ENCODE measurements around the gene GOLT1A. TPM values are rescaled to one million over a fixed set of nuclear protein-coding genes. Genes with fewer than 3 reads are reported as not detected.

GOLT1A gene
- total RNA-seq, 4 donors from 2014 or later: 1.1 TPM; not detected in 3

DNA sequence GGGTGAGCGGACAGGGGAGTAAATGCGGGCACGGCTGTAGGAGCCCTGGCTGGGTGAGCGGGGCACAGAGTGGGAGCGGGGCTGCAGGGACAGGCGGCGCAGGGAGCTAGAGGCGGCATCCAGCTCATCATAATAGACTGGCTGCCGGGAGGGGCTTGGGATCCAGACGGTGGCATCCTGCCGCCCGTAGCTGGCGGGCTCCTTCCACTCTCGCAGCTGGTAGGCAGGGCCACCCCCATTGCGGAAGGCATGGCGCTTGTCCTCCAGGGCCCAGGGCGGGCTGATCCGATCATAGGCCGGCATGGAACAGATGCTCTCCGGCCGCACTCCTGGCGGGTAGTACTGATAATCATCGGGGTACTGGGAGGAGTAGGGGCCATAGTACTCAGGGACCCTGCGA, 43.7 kb upstream of the GOLT1A start:
- WGBS, 2 donors (ENCODE audit: low coverage in 1 of 2): 93% methylated on average over 11 of the region's 24 CpGs; no CpG with 5 or more reads in 1 of the 2 donors
- TF ChIP-seq EP300 (IDR thresholded peaks at IDR 0.05) (no peak), POLR2AphosphoS5 (IDR thresholded peaks at IDR 0.05) (no peak), POLR2A (IDR thresholded peaks at IDR 0.05) (no peak)
- TF ChIP-seq, protein P1, sequence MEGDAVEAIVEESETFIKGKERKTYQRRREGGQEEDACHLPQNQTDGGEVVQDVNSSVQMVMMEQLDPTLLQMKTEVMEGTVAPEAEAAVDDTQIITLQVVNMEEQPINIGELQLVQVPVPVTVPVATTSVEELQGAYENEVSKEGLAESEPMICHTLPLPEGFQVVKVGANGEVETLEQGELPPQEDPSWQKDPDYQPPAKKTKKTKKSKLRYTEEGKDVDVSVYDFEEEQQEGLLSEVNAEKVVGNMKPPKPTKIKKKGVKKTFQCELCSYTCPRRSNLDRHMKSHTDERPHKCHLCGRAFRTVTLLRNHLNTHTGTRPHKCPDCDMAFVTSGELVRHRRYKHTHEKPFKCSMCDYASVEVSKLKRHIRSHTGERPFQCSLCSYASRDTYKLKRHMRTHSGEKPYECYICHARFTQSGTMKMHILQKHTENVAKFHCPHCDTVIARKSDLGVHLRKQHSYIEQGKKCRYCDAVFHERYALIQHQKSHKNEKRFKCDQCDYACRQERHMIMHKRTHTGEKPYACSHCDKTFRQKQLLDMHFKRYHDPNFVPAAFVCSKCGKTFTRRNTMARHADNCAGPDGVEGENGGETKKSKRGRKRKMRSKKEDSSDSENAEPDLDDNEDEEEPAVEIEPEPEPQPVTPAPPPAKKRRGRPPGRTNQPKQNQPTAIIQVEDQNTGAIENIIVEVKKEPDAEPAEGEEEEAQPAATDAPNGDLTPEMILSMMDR (IDR thresholded peaks at IDR 0.05): no peak
- Histone ChIP-seq H3K27me3 (peaks cover 4% of the 10 kb centered on the region), H3K4me1 (peaks cover 0 to 16% (median 0%) of the 10 kb centered on the region in 3 donors), H3K9me3 (no peaks in the 10 kb centered on the region), H3K36me3 (no peaks in the 10 kb centered on the region), H3K4me3 (no peak overlapping the region), H3K27ac (no peak overlapping the region)
- no peak for ATAC-seq

DNA sequence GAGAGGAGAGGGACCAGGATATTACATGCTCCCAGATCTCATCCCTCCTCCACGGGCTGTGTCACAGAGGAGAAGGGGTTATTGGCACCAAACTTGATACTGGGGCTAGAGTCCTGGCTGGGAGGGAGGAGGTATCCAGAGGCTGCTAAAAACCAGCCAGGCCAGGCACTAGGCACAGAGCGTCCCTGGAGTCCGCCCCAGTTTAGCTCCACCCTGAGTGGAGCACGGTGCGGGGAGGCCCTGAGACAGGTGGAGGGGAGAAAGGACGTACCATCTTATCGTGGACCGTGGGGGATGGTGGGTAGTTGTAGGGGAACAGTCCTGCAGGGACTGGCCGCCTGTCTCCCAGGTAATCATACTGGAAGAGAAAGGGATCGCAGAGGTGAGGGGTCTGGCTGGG, 42.7 kb upstream of the GOLT1A start:
- peaks cover 0 to 16% (median 0%) of the 10 kb centered on the region in 3 donors for H3K4me1 ChIP-seq
- WGBS, 2 donors (ENCODE audit: low coverage in 1 of 2): 90 to 100% methylated on average over 1 to 2 of the region's 10 CpGs
- H3K27me3 ChIP-seq: peaks cover 4% of the 10 kb centered on the region
- H3K9me3 ChIP-seq: no peaks in the 10 kb centered on the region
- H3K36me3 ChIP-seq: no peaks in the 10 kb centered on the region
- H3K27ac ChIP-seq: peak overlapping the region in 2 of 4 donors; percentile 7 to 14
- ATAC-seq: no peak
- TF ChIP-seq POLR2AphosphoS5 (IDR thresholded peaks at IDR 0.05): no peak
- H3K4me3 ChIP-seq: no peak overlapping the region

DNA sequence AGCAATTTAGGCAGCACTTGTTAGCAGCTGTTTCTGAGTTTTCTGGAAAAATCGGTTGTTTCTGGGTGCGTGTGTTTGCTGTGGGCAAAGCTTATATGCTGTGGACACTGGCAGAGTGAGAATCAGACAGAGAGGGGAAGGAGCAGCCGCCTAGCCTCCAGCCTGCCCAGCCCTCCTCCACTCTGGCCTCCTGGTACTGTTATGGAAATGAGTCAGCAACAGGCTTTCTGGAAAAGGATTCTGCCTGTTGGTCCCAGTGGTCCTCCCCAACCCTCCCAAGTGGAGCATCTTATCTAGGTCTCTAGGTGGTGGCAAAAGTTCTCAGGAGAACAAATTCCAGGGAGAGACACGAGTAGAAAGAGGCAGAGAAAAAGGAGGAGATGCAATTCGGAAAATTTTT, 42.2 kb upstream of the GOLT1A start:
- Histone ChIP-seq H3K27ac (peak overlapping the region in 2 of 4 donors; percentile 7 to 15), H3K4me3 (no peak overlapping the region), H3K9me3 (no peaks in the 10 kb centered on the region), H3K36me3 (no peaks in the 10 kb centered on the region), H3K27me3 (peaks cover 4% of the 10 kb centered on the region), H3K4me1 (peaks cover 0 to 16% (median 0%) of the 10 kb centered on the region in 3 donors)
- TF ChIP-seq EP300 (IDR thresholded peaks at IDR 0.05) (no peak), POLR2AphosphoS5 (IDR thresholded peaks at IDR 0.05) (no peak)
- no peak for ATAC-seq
- WGBS, 2 donors (ENCODE audit: low coverage in 1 of 2): 63 to 67% methylated on average over 1 to 5 of the region's 5 CpGs

DNA sequence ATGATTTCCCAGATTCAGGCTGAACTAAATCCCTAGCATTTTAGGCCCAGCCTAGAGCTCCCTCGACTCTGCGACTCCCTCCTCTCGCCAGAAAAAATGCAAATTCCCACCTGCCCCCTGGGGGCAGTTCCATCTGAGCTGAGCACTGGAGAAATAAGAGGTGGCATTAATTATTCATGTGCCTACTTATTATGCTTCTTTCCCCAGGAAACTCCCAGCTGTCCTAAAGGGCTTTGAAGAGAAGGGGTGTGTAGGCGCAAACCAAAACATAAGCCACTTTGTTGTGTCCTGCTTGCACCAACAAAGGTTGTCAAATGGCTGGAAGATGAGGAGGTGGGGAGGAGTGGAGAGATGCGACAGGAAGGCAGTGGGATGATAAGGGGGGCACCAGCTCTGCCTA, 41.4 kb upstream of the GOLT1A start:
- no peak for TF ChIP-seq POLR2A (IDR thresholded peaks at IDR 0.05)
- no peak overlapping the region for H3K4me3 ChIP-seq
- peaks cover 4% of the 10 kb centered on the region for H3K27me3 ChIP-seq
- peaks cover 0 to 16% (median 0%) of the 10 kb centered on the region in 3 donors for H3K4me1 ChIP-seq
- peak overlapping the region in 1 of 4 donors; percentile 15 for H3K27ac ChIP-seq
- ATAC-seq: no peak
- H3K36me3 ChIP-seq: no peaks in the 10 kb centered on the region
- H3K9me3 ChIP-seq: no peaks in the 10 kb centered on the region
- 76 to 80% methylated on average over 1 to 4 of the region's 5 CpGs for WGBS, 2 donors (ENCODE audit: low coverage in 1 of 2)

DNA sequence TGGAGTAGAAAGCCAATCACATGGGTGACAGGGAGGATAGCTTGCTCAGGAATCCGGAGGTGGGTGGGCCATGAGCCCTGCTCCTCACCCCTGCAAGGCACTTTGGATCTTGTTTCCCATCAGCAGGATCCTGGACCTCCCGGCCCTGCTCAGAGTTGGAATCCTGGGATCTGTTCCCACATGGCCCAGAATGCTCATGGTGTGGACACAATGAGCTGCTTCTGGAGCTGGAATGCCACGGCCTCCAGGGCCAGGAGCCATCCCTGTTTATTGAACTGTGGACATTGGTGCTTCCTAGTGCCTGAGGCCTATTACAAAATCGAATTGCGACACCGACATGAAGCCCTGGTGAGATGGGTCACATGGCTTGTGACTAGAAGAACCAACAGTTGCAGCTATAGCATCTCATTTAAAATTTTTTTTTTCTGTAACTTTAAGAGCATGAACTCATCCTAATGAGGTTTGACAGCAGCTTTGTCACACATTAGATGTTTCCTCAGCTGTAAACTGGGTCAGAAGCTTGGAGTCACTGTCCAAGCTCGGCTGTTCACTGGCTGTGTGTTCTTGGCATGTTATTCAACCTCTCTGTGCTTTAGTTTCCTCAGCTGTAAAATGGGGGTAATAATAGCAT, 40.4 kb upstream of the GOLT1A start:
- peaks cover 4% of the 10 kb centered on the region for H3K27me3 ChIP-seq
- no peaks in the 10 kb centered on the region for H3K36me3 ChIP-seq
- WGBS, 2 donors (ENCODE audit: low coverage in 1 of 2): 56 to 69% methylated on average over 2 to 6 of the region's 7 CpGs
- no peaks in the 10 kb centered on the region for H3K9me3 ChIP-seq
- no peak overlapping the region for H3K4me3 ChIP-seq
- H3K27ac ChIP-seq: peak overlapping the region in 1 of 4 donors; percentile 32
- peak; percentile 90 for ATAC-seq
- H3K4me1 ChIP-seq: peaks cover 0 to 16% (median 0%) of the 10 kb centered on the region in 3 donors
- no peak for TF ChIP-seq EP300 (IDR thresholded peaks at IDR 0.05)
- no peak for TF ChIP-seq POLR2A (IDR thresholded peaks at IDR 0.05)
- TF ChIP-seq, protein P1 (IDR thresholded peaks at IDR 0.05): no peak
- peak; percentile 22 for TF ChIP-seq POLR2AphosphoS5 (IDR thresholded peaks at IDR 0.05)

DNA sequence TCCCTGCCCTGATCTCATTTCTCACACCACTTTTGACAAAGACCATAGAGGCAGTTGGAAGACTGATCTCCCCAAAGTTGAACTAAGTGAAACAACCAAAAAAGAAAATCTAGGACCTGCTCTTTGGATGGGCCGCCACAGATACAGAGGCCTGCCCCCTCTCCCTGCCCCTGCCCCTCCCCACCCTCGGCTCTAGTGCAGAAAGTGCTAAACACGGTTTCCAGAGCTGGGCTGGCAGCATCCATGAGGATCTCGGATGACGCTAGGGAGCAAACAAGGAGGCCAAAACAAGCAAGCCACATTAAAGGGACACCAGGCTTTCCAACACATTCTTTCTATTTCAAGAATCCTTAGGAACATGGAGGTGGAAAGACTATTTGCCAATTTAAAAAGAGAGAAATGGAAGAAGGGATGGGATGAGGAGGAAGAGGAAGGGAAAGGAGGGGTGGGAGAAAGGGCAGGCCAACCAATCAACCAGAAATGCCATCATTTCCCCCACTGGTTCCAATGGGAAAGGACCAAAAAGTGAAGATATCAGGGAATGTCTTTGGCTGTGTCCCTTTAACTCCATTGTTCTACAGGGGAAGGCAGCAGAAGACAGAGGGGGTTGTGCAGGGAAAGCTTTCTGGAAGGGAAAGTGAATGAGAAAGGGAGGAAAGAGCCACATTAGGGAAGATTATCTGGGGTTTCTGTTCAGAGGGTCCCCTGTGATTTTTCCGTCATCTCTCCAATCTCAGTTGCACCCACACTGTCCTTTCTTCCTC, 38.3 kb upstream of the GOLT1A start:
- Histone ChIP-seq H3K4me3 (no peak overlapping the region), H3K36me3 (no peaks in the 10 kb centered on the region), H3K4me1 (peaks cover 0 to 16% (median 0%) of the 10 kb centered on the region in 3 donors), H3K27me3 (peaks cover 4% of the 10 kb centered on the region), H3K9me3 (no peaks in the 10 kb centered on the region), H3K27ac (no peak overlapping the region)
- WGBS, 2 donors (ENCODE audit: low coverage in 1 of 2): 73 to 95% methylated on average over 2 to 6 of the region's 6 CpGs
- ATAC-seq: no peak
- TF ChIP-seq POLR2AphosphoS5 (IDR thresholded peaks at IDR 0.05) (no peak), POLR2A (IDR thresholded peaks at IDR 0.05) (no peak), EP300 (IDR thresholded peaks at IDR 0.05) (no peak)
- TF ChIP-seq, protein P1 (IDR thresholded peaks at IDR 0.05): no peak
